ENCODE measurements around the gene MYO5C. TPM values are rescaled to one million over a fixed set of nuclear protein-coding genes. Genes with fewer than 3 reads are reported as not detected.

The MYO5C gene
- total RNA-seq, 2 donors from 2014 or later: 19.1 to 26.7 TPM

- no peak overlapping the region for H3K4me3 Mint-ChIP-seq
- TF ChIP-seq CTCF (conservative IDR thresholded peaks at IDR 0.05): no peak
- Histone ChIP-seq H3K9me3 (ENCODE audit: control insufficient read depth, low read length) (no peaks in the 10 kb centered on the region), H3K27me3 (ENCODE audit: control insufficient read depth, insufficient read depth, low read length, poor library complexity, severe bottlenecking) (no peaks in the 10 kb centered on the region), H3K27ac (ENCODE audit: low read depth, low read length) (no peak overlapping the region), H3K9ac (ENCODE audit: extremely low read depth, low read length, poor library complexity, severe bottlenecking) (no peak overlapping the region), H3K4me3 (ENCODE audit: low read length) (no peak overlapping the region), H3K4me1 (ENCODE audit: control insufficient read depth, insufficient read depth, low read length) (no peaks in the 10 kb centered on the region), H3K36me3 (ENCODE audit: control insufficient read depth, insufficient read depth, low read length) (no peaks in the 10 kb centered on the region)
- H3K36me3 Mint-ChIP-seq (ENCODE audit: low read depth): no peaks in the 10 kb centered on the region
- H3K27ac Mint-ChIP-seq: no peak overlapping the region
- peaks cover 1% of the 10 kb centered on the region for H3K9me3 Mint-ChIP-seq
- WGBS, 2 experiments (ENCODE audit: insufficient coverage in 1 of 2, insufficient read length in 1 of 2): 89 to 90% methylated on average over 2 of the region's 2 CpGs
- H3K4me1 Mint-ChIP-seq: peaks cover 6% of the 10 kb centered on the region
- no peak for DNase-seq
- H3K27me3 Mint-ChIP-seq (ENCODE audit: insufficient read depth): no peaks in the 10 kb centered on the region
Observed at GRCh38 chr15:52301265-52301847, 5.8 kb upstream of the MYO5C start.

DNA sequence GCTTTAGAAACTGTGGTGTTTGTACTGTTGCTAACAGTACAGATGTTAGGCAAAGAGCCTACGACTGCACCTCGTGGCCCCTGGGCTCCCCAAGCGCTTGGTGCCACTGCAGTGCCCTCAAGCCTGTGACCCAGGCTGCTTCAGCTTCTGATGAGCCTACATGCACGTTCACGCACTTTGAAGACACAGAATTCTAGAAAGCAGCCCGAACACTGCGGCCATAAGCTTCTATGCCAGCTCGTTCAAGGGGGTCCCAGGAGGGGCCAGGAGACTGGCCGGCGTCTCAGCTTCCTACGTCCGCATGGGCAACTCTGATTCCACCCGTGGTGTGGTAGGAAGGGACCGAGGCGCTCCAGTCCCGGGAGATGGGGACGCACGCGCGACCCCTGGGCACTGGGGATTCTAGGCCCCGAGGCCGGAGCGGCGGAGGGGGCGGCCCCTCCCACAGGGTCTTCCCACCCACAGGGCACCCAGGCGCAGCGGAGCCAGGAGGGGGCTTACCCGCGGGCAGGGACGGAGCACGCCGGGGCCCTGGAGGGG lies 653 bp downstream of the MYO5C start:
- Histone ChIP-seq H3K27ac (ENCODE audit: low read depth, low read length) (no peak overlapping the region), H3K27me3 (ENCODE audit: control insufficient read depth, insufficient read depth, low read length, poor library complexity, severe bottlenecking) (peaks cover 14% of the 10 kb centered on the region), H3K36me3 (ENCODE audit: control insufficient read depth, insufficient read depth, low read length) (peaks cover 3% of the 10 kb centered on the region), H3K4me1 (ENCODE audit: control insufficient read depth, insufficient read depth, low read length) (no peaks in the 10 kb centered on the region), H3K9ac (ENCODE audit: extremely low read depth, low read length, poor library complexity, severe bottlenecking) (no peak overlapping the region), H3K9me3 (ENCODE audit: control insufficient read depth, low read length) (no peaks in the 10 kb centered on the region), H3K4me3 (ENCODE audit: low read length) (peak overlapping the region; percentile 71)
- no peak for TF ChIP-seq CTCF (conservative IDR thresholded peaks at IDR 0.05)
- H3K4me3 Mint-ChIP-seq: peak overlapping the region; percentile 63
- H3K9me3 Mint-ChIP-seq: no peaks in the 10 kb centered on the region
- no peak overlapping the region for H3K27ac Mint-ChIP-seq
- peaks cover 7% of the 10 kb centered on the region for H3K27me3 Mint-ChIP-seq (ENCODE audit: insufficient read depth)
- 14 to 16% methylated on average over 6 to 32 of the region's 32 CpGs for WGBS, 2 experiments (ENCODE audit: insufficient coverage in 1 of 2, insufficient read length in 1 of 2)
- H3K4me1 Mint-ChIP-seq: peaks cover 3% of the 10 kb centered on the region
- DNase-seq: peak; percentile 55
- peaks cover 5% of the 10 kb centered on the region for H3K36me3 Mint-ChIP-seq (ENCODE audit: low read depth)

DNA sequence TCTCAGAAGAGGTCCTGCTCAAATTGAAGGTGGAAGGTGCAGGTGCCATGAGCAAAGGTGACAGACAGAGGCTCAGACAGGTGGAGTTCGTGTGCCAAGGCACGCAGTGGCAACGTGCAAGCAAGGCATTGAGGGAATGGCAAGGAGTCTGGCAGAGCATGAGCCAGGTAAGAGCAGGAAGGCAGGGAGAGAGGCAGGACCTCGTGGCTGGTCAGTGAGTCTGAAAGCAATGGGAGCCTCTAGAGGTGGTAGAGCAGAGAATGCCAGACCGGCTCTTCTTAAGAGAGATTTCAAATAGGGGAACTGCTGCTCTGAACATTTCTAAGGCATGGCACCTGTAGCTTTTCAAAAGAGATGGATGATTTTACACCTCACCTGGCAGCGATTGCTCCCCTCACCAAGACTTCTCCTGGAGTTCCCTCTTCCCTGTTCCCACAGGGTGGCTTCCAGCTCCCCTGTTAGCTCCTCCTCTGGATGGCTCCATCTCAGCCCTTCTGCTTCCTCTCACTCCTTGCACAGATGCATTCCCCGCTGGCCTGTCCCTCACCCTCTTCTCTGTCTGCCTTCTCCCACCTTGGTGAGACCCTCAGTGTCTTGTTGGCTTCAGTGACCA lies 2.7 kb downstream of the MYO5C start:
- Histone ChIP-seq H3K36me3 (ENCODE audit: control insufficient read depth, insufficient read depth, low read length) (peaks cover 3% of the 10 kb centered on the region), H3K9me3 (ENCODE audit: control insufficient read depth, low read length) (no peaks in the 10 kb centered on the region), H3K27ac (ENCODE audit: low read depth, low read length) (no peak overlapping the region), H3K4me1 (ENCODE audit: control insufficient read depth, insufficient read depth, low read length) (no peaks in the 10 kb centered on the region), H3K4me3 (ENCODE audit: low read length) (no peak overlapping the region), H3K9ac (ENCODE audit: extremely low read depth, low read length, poor library complexity, severe bottlenecking) (no peak overlapping the region), H3K27me3 (ENCODE audit: control insufficient read depth, insufficient read depth, low read length, poor library complexity, severe bottlenecking) (peaks cover 14% of the 10 kb centered on the region)
- peaks cover 7% of the 10 kb centered on the region for H3K27me3 Mint-ChIP-seq (ENCODE audit: insufficient read depth)
- 85 to 87% methylated on average over 6 to 7 of the region's 7 CpGs for WGBS, 2 experiments (ENCODE audit: insufficient coverage in 1 of 2, insufficient read length in 1 of 2)
- no peak overlapping the region for H3K27ac Mint-ChIP-seq
- H3K4me3 Mint-ChIP-seq: no peak overlapping the region
- peaks cover 6% of the 10 kb centered on the region for H3K36me3 Mint-ChIP-seq (ENCODE audit: low read depth)
- H3K9me3 Mint-ChIP-seq: no peaks in the 10 kb centered on the region
- DNase-seq: no peak
- peaks cover 19% of the 10 kb centered on the region for H3K4me1 Mint-ChIP-seq
- peak; percentile 23 for TF ChIP-seq CTCF (conservative IDR thresholded peaks at IDR 0.05)

All from endodermal cell (in vitro differentiated cells).